ENCODE results near the gene DIRAS1.

DIRAS1 gene

GRCh38 chr19:2722541-2723344 is 1.6 kb upstream of the DIRAS1 start:
- H3K4me3 ChIP-seq: peak overlapping the region; percentile 75; the same call in 1 of the 2 replicates
- H3K9me3 ChIP-seq: no peaks in the 10 kb centered on the region
- H3K4me1 ChIP-seq: peaks cover 78% of the 10 kb centered on the region
- peaks cover 5% of the 10 kb centered on the region; the same call in 1 of the 2 replicates for H3K27me3 ChIP-seq
- H4K20me1 ChIP-seq: peaks cover 40% of the 10 kb centered on the region
- TF ChIP-seq Cebpa-rat (IDR thresholded peaks at IDR 0.05): no peak
- peaks cover 8% of the 10 kb centered on the region for H3K36me3 ChIP-seq
- peak overlapping the region; percentile 96 for H3K4me2 ChIP-seq
- H3K9ac ChIP-seq: no peak overlapping the region; the same call in 1 of the 2 replicates
- peak overlapping the region; percentile 41 for H3K27ac ChIP-seq

- Histone ChIP-seq H3K27ac (peak overlapping the region; percentile 64; the same call in 1 of the 2 replicates), H3K9ac (peak overlapping the region; percentile 84), H3K4me1 (peaks cover 69% of the 10 kb centered on the region), H3K4me2 (peak overlapping the region; percentile 96), H3K9me3 (no peaks in the 10 kb centered on the region), H3K27me3 (peaks cover 5% of the 10 kb centered on the region; the same call in 1 of the 2 replicates), H3K36me3 (peaks cover 15% of the 10 kb centered on the region), H4K20me1 (peaks cover 35% of the 10 kb centered on the region), H3K4me3 (peak overlapping the region; percentile 75)
- TF ChIP-seq Cebpa-rat (IDR thresholded peaks at IDR 0.05): no peak
Observed at GRCh38 chr19:2721570-2722540, 683 bp upstream of the DIRAS1 start.

- Histone ChIP-seq H3K4me2 (peak overlapping the region; percentile 96), H3K9ac (peak overlapping the region; percentile 84), H4K20me1 (peaks cover 30% of the 10 kb centered on the region), H3K4me3 (peak overlapping the region; percentile 75), H3K4me1 (peaks cover 52% of the 10 kb centered on the region), H3K27me3 (peaks cover 5% of the 10 kb centered on the region; the same call in 1 of the 2 replicates), H3K36me3 (peaks cover 32% of the 10 kb centered on the region), H3K9me3 (peaks cover 16% of the 10 kb centered on the region), H3K27ac (peak overlapping the region; percentile 79)
- no peak for TF ChIP-seq Cebpa-rat (IDR thresholded peaks at IDR 0.05)
Observed at GRCh38 chr19:2719920-2720776, 1.0 kb downstream of the DIRAS1 start.

- H3K4me1 ChIP-seq: peaks cover 45% of the 10 kb centered on the region
- H3K36me3 ChIP-seq: peaks cover 37% of the 10 kb centered on the region
- H4K20me1 ChIP-seq: peaks cover 30% of the 10 kb centered on the region
- peak overlapping the region; percentile 75; the same call in 1 of the 2 replicates for H3K4me3 ChIP-seq
- H3K9ac ChIP-seq: no peak overlapping the region
- peaks cover 5% of the 10 kb centered on the region; the same call in 1 of the 2 replicates for H3K27me3 ChIP-seq
- H3K4me2 ChIP-seq: peak overlapping the region; percentile 96
- TF ChIP-seq Cebpa-rat (IDR thresholded peaks at IDR 0.05): no peak
- no peak overlapping the region for H3K27ac ChIP-seq
- H3K9me3 ChIP-seq: peaks cover 22% of the 10 kb centered on the region
Observed at GRCh38 chr19:2719232-2719735, 1.9 kb downstream of the DIRAS1 start.

GRCh38 chr19:2717638-2718541 is 3.3 kb downstream of the DIRAS1 start:
- Histone ChIP-seq H3K27ac (no peak overlapping the region), H4K20me1 (peaks cover 30% of the 10 kb centered on the region), H3K27me3 (peaks cover 1% of the 10 kb centered on the region; the same call in 1 of the 2 replicates), H3K4me1 (peaks cover 33% of the 10 kb centered on the region), H3K36me3 (peaks cover 37% of the 10 kb centered on the region), H3K4me3 (no peak overlapping the region), H3K9ac (no peak overlapping the region), H3K4me2 (no peak overlapping the region), H3K9me3 (peaks cover 22% of the 10 kb centered on the region)
- no peak for TF ChIP-seq Cebpa-rat (IDR thresholded peaks at IDR 0.05)

- Histone ChIP-seq H3K36me3 (peaks cover 37% of the 10 kb centered on the region), H3K4me3 (no peak overlapping the region), H3K9me3 (peaks cover 22% of the 10 kb centered on the region), H3K27ac (no peak overlapping the region), H3K9ac (no peak overlapping the region), H3K4me2 (no peak overlapping the region), H3K4me1 (peaks cover 33% of the 10 kb centered on the region), H3K27me3 (no peaks in the 10 kb centered on the region), H4K20me1 (peaks cover 34% of the 10 kb centered on the region)
- no peak for TF ChIP-seq Cebpa-rat (IDR thresholded peaks at IDR 0.05)
Observed at GRCh38 chr19:2716722-2717637, 4.2 kb downstream of the DIRAS1 start.

GRCh38 chr19:2716275-2716650 is 4.9 kb downstream of the DIRAS1 start:
- Histone ChIP-seq H3K4me2 (no peak overlapping the region), H3K4me1 (peaks cover 34% of the 10 kb centered on the region), H3K9me3 (peaks cover 22% of the 10 kb centered on the region), H3K4me3 (no peak overlapping the region), H3K27ac (no peak overlapping the region), H3K36me3 (peaks cover 37% of the 10 kb centered on the region), H3K9ac (no peak overlapping the region), H4K20me1 (peaks cover 41% of the 10 kb centered on the region), H3K27me3 (no peaks in the 10 kb centered on the region)
- no peak for TF ChIP-seq Cebpa-rat (IDR thresholded peaks at IDR 0.05)
